T-cell (primary cell): Measurements from ENCODE around the gene IFNA2. TPM values are rescaled to one million over a fixed set of nuclear protein-coding genes. Genes with fewer than 3 reads are reported as not detected.
A peak's percentile ranks its signal among the peaks of the same experiment; 100 is the strongest.

Source experiments
- ATAC-seq, 4 experiments: fragments of 200-7000 bp in 3 of 4; fragments of 150-1000 bp in 1 of 4; cut with Tn5 transposase; replicated peaks in 1 of 4; 1 replicate in 3 of 4; 2 replicates in 1 of 4; pipeline ENCODE4 v1.10.0; 2021; ENCODE audit warnings: moderate library complexity in 3 of 4, mild to moderate bottlenecking in 2 of 4, moderate number of reproducible peaks in 1 of 4
- CTCF ChIA-PET, 2 donors: fragments of 300-600 bp; sonication (Branson Sonifier 250); formaldehyde crosslinking; loops; one replicate each; lab custom pipeline; 2022; ENCODE audit warnings: antibody characterized with exemption in 2 of 2; lab: Charles Lee
- POLR2A ChIA-PET, 2 donors: fragments of 300-600 bp; sonication (Branson Sonifier 250); formaldehyde crosslinking; loops; one replicate each; lab custom pipeline; 2022; ENCODE audit warnings: antibody characterized with exemption in 2 of 2; lab: Charles Lee
- DNase-seq, 35 experiments: peaks; one replicate each; pipeline versions ENCODE4 v3.0.0 to v3.0.0-alpha.2; 2013 to 2023
- H3K27ac ChIP-seq: one replicate; pipeline ENCODE4 v1.5.1; 2013; ENCODE audit warnings: low read length
- H3K27me3 ChIP-seq, 2 experiments: replicated peaks in 1 of 2; 1 replicate in 1 of 2; 2 replicates in 1 of 2; pipeline versions ENCODE4 v1.6.1 to v1.7.0; 2013; ENCODE audit warnings: low read length in 1 of 2, mixed read lengths in 1 of 2; ENCODE audit not compliant: control insufficient read depth in 2 of 2, insufficient read depth in 2 of 2; ENCODE audit errors: extremely low read depth in 1 of 2
- H3K36me3 ChIP-seq, 2 donors: 1 replicate in 1 of 2; 2 replicates in 1 of 2; pipeline versions ENCODE4 v1.6.1 to v1.7.0; 2013; ENCODE audit warnings: low read length in 1 of 2; ENCODE audit not compliant: control insufficient read depth in 2 of 2, insufficient read depth in 1 of 2; ENCODE audit errors: extremely low read depth in 1 of 2
- H3K4me1 ChIP-seq, 2 experiments: 1 replicate in 1 of 2; 2 replicates in 1 of 2; pipeline versions ENCODE4 v1.6.1 to v1.7.0; 2013; ENCODE audit warnings: low read length in 2 of 2, mixed read lengths in 1 of 2; ENCODE audit not compliant: insufficient read depth in 2 of 2, control insufficient read depth in 1 of 2; ENCODE audit errors: extremely low read depth in 1 of 2
- H3K4me3 ChIP-seq, 2 donors: 1 replicate in 1 of 2; 2 replicates in 1 of 2; pipeline versions ENCODE4 v1.5.1 to v1.7.0; 2013; ENCODE audit warnings: mild to moderate bottlenecking in 2 of 2, low read length in 1 of 2, moderate library complexity in 1 of 2; ENCODE audit not compliant: control insufficient read depth in 1 of 2; ENCODE audit errors: extremely low read depth in 1 of 2
- H3K9me3 ChIP-seq: 2 replicates; pipeline ENCODE4 v1.7.0; 2013
- H3K27ac Mint-ChIP-seq, 2 donors: one replicate each; pipeline ENCODE4 v1.8.0; 2020 to 2021; ENCODE audit warnings: mild to moderate bottlenecking in 2 of 2, mixed read lengths in 2 of 2
- H3K27me3 Mint-ChIP-seq, 2 donors: one replicate each; pipeline ENCODE4 v1.8.0; 2021 to 2022; ENCODE audit warnings: mixed read lengths in 2 of 2
- H3K36me3 Mint-ChIP-seq: one replicate; pipeline ENCODE4 v1.8.0; 2021; ENCODE audit warnings: mixed read lengths
- H3K4me1 Mint-ChIP-seq, 3 donors: one replicate each; pipeline ENCODE4 v1.8.0; 2020 to 2022; ENCODE audit warnings: mixed read lengths in 3 of 3, mild to moderate bottlenecking in 1 of 3
- H3K4me3 Mint-ChIP-seq, 3 donors: one replicate each; pipeline ENCODE4 v1.8.0; 2020 to 2022; ENCODE audit warnings: mild to moderate bottlenecking in 3 of 3, mixed read lengths in 3 of 3, moderate library complexity in 3 of 3
- H3K9me3 Mint-ChIP-seq, 3 donors: one replicate each; pipeline ENCODE4 v1.8.0; 2020 to 2022; ENCODE audit warnings: mixed read lengths in 3 of 3
- WGBS: methylation state at CpG from one replicate; pipeline ENCODE4 v1.1.5; 2013; ENCODE audit warnings: missing lambda C conversion rate; ENCODE audit not compliant: insufficient coverage; 5-methylcytosine and 5-hydroxymethylcytosine counted together
- total RNA-seq, 35 experiments: library from RNA in 6 of 35; stranded (reverse) in 6 of 35; fragments of 120-200 nt in 1 of 35; gene quantifications; one replicate each; pipeline versions ENCODE4 v1.2.1 to v1.2.4 and lab custom pipeline; 2013 to 2026

Gene IFNA2
- total RNA-seq, 5 donors from 2014 or later (not counting 1 experiment from before 2014, with no cell fraction given) = not detected

GRCh38 chr9:21404146-21404545 lies 18.9 kb upstream of the IFNA2 start:
- no CpG with 5 or more reads among the region's 3 CpGs for WGBS
- Histone ChIP-seq H3K27ac (no peak overlapping the region), H3K4me1 (peaks cover 7 to 9% of the 10 kb centered on the region in 2 experiments), H3K4me3 (no peak overlapping the region), H3K27me3 (peaks cover 6 to 11% of the 10 kb centered on the region in 2 experiments), H3K36me3 (no peaks in the 10 kb centered on the region), H3K9me3 (no peaks in the 10 kb centered on the region)
- peak overlapping the region in 1 of 2 donors; percentile 11 for H3K27ac Mint-ChIP-seq
- peaks cover 31 to 41% of the 10 kb centered on the region in 2 donors for H3K27me3 Mint-ChIP-seq
- CTCF ChIA-PET = interaction anchor here in 1 of 2 donors (0.7 kb wide), 1 partner anchor 90 kb away, joined by 3 read pairs; no protein-coding TSS in a partner anchor
- no peaks in the 10 kb centered on the region for H3K36me3 Mint-ChIP-seq
- H3K9me3 Mint-ChIP-seq = no peaks in the 10 kb centered on the region
- H3K4me3 Mint-ChIP-seq = no peak overlapping the region
- DNase-seq (no peak), ATAC-seq (no peak)
- peaks cover 0 to 9% (median 9%) of the 10 kb centered on the region in 3 donors for H3K4me1 Mint-ChIP-seq
- POLR2A ChIA-PET = interaction anchor here in 1 of 2 donors (0.6 to 0.7 kb wide), 2 partner anchors 34 to 588 kb away, joined by 3 read pairs; no protein-coding TSS in a partner anchor

GRCh38 chr9:21402386-21403251 lies 17.4 kb upstream of the IFNA2 start:
- CTCF ChIA-PET = interaction anchor here in 1 of 2 donors (0.8 to 1.0 kb wide), 2 partner anchors 73 to 76 kb away, joined by 3 to 4 read pairs; no protein-coding TSS in a partner anchor
- peaks cover 6 to 13% of the 10 kb centered on the region in 2 experiments for H3K27me3 ChIP-seq
- peaks cover 37 to 51% of the 10 kb centered on the region in 2 donors for H3K27me3 Mint-ChIP-seq
- no peaks in the 10 kb centered on the region for H3K36me3 Mint-ChIP-seq
- ATAC-seq = peak in 3 of 4 experiments; percentile 41 to 53 (median 43)
- POLR2A ChIA-PET = interaction anchor here in 1 of 2 donors (0.7 kb wide), 1 partner anchor 50 kb away, joined by 4 read pairs; no protein-coding TSS in a partner anchor
- no peaks in the 10 kb centered on the region for H3K9me3 Mint-ChIP-seq
- no peak overlapping the region for H3K27ac Mint-ChIP-seq
- WGBS = 4% methylated on average over 53 of the region's 53 CpGs
- DNase-seq = peak in 2 of 35 experiments; percentile 6 to 18
- no peaks in the 10 kb centered on the region for H3K9me3 ChIP-seq
- H3K4me1 ChIP-seq = peaks cover 7 to 9% of the 10 kb centered on the region in 2 experiments
- no peak overlapping the region for H3K27ac ChIP-seq
- no peaks in the 10 kb centered on the region for H3K36me3 ChIP-seq
- peaks cover 0 to 9% (median 9%) of the 10 kb centered on the region in 3 donors for H3K4me1 Mint-ChIP-seq
- H3K4me3 ChIP-seq = peak overlapping the region; percentile 4 to 57
- H3K4me3 Mint-ChIP-seq = peak overlapping the region; percentile 40 to 62 (median 57)

GRCh38 chr9:21399956-21400355 lies 14.8 kb upstream of the IFNA2 start:
- H3K9me3 Mint-ChIP-seq = no peaks in the 10 kb centered on the region
- H3K27me3 ChIP-seq = peaks cover 8 to 20% of the 10 kb centered on the region in 2 experiments
- 67% methylated on average over 1 of the region's 3 CpGs for WGBS
- H3K4me3 Mint-ChIP-seq = no peak overlapping the region
- ChIA-PET CTCF (no interaction called here), POLR2A (no interaction called here)
- H3K27me3 Mint-ChIP-seq = peaks cover 46 to 71% of the 10 kb centered on the region in 2 donors
- no peaks in the 10 kb centered on the region for H3K36me3 Mint-ChIP-seq
- H3K27ac ChIP-seq = no peak overlapping the region
- H3K4me3 ChIP-seq = no peak overlapping the region
- DNase-seq (no peak), ATAC-seq (no peak)
- no peak overlapping the region for H3K27ac Mint-ChIP-seq
- no peaks in the 10 kb centered on the region for H3K9me3 ChIP-seq
- H3K4me1 ChIP-seq = peaks cover 7 to 17% of the 10 kb centered on the region in 2 experiments
- H3K36me3 ChIP-seq = no peaks in the 10 kb centered on the region
- H3K4me1 Mint-ChIP-seq = peaks cover 11 to 16% (median 14%) of the 10 kb centered on the region in 3 donors

GRCh38 chr9:21398955-21399489 lies 13.8 kb upstream of the IFNA2 start:
- CTCF ChIA-PET = interaction anchor here (0.6 to 2.1 kb wide), 4 partner anchors 65 to 80 kb away, joined by 3 to 21 read pairs (median 4); no protein-coding TSS in a partner anchor
- no peak overlapping the region for H3K27ac ChIP-seq
- H3K9me3 Mint-ChIP-seq = no peaks in the 10 kb centered on the region
- H3K9me3 ChIP-seq = no peaks in the 10 kb centered on the region
- no peak overlapping the region for H3K4me3 ChIP-seq
- H3K4me1 ChIP-seq = peaks cover 7 to 17% of the 10 kb centered on the region in 2 experiments
- ATAC-seq = no peak
- DNase-seq = no peak
- no peak overlapping the region for H3K4me3 Mint-ChIP-seq
- no CpG with 5 or more reads among the region's 5 CpGs for WGBS
- POLR2A ChIA-PET = no interaction called here
- H3K27me3 ChIP-seq = peaks cover 8 to 20% of the 10 kb centered on the region in 2 experiments
- H3K4me1 Mint-ChIP-seq = peaks cover 11 to 16% (median 14%) of the 10 kb centered on the region in 3 donors
- no peaks in the 10 kb centered on the region for H3K36me3 Mint-ChIP-seq
- H3K27ac Mint-ChIP-seq = no peak overlapping the region
- H3K27me3 Mint-ChIP-seq = peaks cover 46 to 69% of the 10 kb centered on the region in 2 donors
- no peaks in the 10 kb centered on the region for H3K36me3 ChIP-seq

GRCh38 chr9:21395778-21396717 lies 10.8 kb upstream of the IFNA2 start:
- Histone ChIP-seq H3K4me1 (peaks cover 0 to 8% of the 10 kb centered on the region in 2 experiments), H3K36me3 (no peaks in the 10 kb centered on the region), H3K9me3 (no peaks in the 10 kb centered on the region), H3K4me3 (peak overlapping the region; percentile 37 to 84), H3K27me3 (peaks cover 2 to 21% of the 10 kb centered on the region in 2 experiments), H3K27ac (no peak overlapping the region)
- DNase-seq (peak in 32 of 35 experiments; percentile 22 to 74 (median 46)), ATAC-seq (peak; percentile 80 to 85 (median 83))
- Mint-ChIP-seq H3K27ac (no peak overlapping the region), H3K4me3 (peak overlapping the region; percentile 62 to 77 (median 71)), H3K36me3 (no peaks in the 10 kb centered on the region), H3K9me3 (no peaks in the 10 kb centered on the region), H3K27me3 (peaks cover 46 to 69% of the 10 kb centered on the region in 2 donors), H3K4me1 (peaks cover 5 to 11% (median 6%) of the 10 kb centered on the region in 3 donors)
- ChIA-PET CTCF (interaction anchor here (0.6 to 3.8 kb wide), 27 partner anchors 10 to 685 kb away, joined by 3 to 80 read pairs (median 4); partner anchors contain the start of genes IFNA8 (in 1 of the 2) and KLHL9 (in 1 of the 2)), POLR2A (interaction anchor here (0.6 to 0.8 kb wide), 3 partner anchors 66 to 720 kb away, joined by 4 read pairs; no protein-coding TSS in a partner anchor)
- 2% methylated on average over 34 of the region's 40 CpGs for WGBS
